GDM1 (cell line): Measurements from ENCODE around the gene MAML2.

ENCODE experiments used
- DNase-seq: peaks from one replicate; lab custom pipeline; 2025; lab: John Stamatoyannopoulos, UW

Gene MAML2

DNA sequence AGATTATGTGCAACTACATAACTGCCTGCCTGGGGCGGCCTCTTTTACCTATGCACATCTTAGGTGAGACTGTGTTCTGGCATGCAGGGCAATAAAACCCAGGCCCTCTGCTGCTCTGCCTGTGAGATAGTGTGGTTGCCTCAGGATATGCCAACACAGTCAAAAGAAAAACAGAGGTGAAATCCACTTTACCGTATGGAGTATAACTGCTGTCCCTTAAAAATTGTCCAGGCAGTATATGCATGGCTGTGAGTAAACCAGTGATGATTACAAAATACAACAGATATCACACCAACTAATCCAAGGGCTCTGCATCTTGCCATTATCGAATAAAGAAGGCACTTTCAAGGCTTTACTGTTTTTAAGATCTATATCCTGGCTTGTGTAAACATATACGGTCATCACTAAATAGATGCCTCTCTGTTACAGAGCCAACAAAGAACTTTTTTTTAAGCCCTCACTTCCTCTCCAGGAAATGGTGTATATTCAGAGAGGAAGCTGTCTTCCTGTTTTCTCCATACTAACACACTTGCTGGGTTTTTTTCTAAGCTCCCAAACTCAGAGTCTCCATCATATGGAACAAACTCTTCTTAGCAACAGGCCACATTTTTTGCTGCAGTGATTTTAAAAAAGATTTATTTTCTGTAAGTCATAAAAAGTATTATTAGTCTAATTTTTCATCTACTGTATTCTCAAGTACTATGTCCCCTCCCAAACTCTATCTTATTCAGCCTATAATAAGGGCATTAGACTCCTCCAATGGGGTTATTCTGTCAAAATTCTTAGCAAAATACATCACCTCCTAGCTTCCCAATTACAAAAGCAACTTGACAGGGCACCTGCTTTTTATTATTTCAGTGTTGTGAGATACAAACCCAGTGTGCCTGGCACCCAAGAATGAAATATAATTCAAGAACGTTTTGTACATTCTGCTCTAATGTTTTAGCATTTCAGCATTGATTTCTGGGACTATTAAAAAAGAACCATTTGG, 135.2 kb downstream of the MAML2 start:
- peak; percentile 26 for DNase-seq

DNA sequence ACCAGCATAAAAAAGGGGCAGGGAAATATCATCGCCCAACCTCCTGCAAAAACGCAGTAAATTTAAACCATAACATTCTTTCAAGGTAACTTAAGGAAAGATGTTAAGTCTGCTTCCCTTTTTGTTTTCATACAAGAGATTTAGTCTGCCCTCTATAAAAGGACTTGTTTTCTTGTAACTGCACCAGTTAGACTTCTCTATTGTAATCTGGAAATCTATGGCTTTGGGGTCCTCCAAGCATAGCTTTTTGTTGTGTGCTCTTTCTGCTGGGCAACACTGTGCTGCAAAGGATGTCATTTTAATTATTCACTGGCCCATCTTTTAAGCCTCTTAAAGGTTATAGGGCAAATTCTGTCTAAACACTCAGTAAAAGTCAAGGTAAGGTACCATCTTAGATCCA, 136.0 kb downstream of the MAML2 start:
- DNase-seq = no peak

DNA sequence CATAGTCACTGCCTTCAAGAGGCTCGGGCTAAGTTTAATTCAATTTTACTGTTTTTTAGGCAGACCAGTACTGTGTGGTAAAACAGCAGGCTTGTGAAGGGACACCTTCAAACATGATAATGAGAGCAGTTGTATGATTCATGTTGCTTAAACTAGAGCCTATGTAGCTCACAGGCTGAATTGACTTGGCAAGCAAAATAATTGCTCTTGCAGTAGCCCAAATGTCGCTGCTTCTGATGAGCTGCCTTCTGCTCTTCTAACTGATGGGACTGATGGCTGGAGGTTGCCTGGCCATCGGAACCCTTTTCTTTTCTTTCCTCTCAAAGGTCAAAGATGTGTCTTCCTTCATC, 137.6 kb downstream of the MAML2 start:
- DNase-seq = no peak

DNA sequence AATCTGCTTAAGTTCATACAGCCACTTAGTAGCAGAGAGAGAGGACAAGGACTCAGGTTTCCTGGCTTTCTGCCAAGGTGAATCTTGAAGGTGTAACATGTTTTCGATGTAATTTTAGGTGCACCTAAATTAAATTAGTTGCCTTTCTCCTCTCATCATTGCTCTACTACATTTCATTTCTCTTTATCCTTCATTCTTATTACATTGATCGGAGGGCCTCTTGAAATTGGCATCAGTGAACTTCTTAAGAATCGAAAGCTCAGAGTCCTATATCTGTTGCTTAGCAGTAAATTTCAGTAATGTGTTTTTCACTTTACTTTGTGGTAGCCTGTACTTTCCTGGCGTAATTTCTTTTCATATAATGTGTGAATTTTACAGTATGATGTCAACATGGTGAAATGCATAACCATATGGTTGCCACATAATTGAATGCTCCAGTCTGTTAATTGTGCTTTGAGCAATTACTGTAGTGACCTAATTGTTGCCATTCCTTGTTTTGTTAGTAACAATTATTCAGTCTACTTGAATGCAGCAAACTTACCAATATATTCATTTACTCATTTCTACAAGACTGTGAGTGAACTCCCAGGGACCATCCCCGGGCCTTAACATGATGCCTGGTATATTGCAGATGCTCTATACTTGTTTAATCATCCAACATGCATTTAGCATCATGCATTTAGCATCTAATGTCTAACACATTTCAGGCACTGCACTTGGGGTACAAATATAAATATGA, 138.1 kb downstream of the MAML2 start:
- no peak for DNase-seq

DNA sequence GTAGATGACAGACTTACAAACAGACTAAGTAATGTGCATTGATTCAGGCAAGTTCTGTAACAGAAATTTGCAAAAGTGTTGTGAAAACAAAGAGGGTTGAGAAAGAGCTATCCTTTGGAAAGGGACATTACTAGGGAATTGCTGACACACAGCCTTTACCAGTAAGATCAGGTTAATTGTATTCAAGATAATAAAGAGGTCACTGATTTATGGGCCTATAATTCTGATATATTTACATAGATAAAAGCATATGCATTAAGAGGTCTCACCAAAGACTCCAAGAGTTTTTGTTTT, 138.7 kb downstream of the MAML2 start:
- no peak for DNase-seq

DNA sequence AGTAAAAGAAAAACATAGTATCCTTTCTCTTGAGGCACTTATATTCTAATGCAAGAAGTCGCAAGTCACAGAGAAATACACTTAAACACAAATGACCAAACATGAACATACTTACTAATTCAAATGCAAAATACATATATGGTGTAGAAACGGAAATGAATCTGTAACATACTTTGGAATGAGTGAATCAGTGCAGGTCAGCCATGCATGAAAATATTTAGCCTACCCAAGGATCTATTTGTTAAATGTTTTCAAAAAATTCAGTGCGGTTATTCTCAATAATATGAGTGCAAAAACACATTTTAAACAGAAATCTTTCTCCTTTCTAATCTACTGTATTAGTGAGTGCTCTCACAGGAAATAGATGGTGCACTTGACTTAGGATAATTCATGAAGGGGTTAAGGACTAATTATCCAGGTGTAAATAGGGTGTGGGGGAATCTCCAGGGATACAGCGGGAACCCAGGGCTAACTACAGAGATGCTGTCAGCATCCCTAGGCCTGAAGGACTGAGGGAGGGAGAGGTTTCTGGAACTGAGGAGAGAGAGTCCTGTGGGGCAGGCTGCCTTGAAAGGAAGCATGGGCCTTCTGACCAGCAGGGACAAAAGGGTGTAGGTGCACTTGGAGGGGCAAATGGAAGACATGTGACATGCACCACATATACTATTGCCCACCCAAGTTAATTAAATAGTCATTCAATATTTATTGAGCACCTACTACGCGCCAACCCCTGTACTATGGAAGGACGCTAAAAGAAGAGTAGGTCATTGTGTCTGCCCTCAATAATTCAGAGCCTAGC, 139.2 kb downstream of the MAML2 start:
- DNase-seq = no peak

DNA sequence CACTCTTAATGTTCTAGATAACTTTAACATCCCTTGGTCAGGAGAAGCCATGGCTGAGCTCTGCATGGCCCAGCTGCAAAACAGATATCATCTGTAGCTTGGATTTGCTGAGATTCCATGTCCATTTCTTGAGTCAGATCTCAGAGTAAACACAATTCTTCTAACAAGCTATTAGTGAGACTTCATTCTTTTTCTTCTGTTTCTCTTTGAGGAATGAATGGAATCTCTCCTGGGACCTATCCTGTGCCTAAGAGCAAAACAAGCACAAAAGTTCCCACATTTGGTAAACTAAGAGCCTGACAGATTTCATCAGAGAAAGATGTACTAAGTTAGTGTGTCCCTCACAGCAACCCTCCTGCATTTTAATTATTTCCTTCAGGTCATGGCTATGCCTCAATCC, 142.8 kb downstream of the MAML2 start:
- no peak for DNase-seq

DNA sequence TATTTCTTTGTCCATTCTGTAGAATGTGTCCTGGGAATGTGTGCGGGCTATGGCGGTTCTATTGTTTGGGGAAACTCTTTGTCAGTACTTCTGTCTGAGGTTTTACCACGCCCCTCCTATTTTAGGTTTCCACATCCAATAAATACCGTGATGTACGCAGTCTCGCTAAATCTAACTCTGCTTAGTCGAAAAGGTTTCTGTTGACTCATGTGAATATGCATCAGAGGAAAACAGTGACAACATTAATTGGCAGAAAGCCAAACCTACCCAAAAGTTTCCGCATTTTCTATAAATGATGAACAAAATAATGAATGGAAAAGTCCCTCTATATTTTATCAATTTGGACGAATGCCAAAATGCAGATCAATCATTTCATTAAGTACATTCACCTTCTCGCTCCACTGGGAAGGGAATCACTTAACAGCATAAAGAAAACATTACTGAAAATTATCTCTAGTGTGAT, 143.4 kb downstream of the MAML2 start:
- DNase-seq = no peak

DNA sequence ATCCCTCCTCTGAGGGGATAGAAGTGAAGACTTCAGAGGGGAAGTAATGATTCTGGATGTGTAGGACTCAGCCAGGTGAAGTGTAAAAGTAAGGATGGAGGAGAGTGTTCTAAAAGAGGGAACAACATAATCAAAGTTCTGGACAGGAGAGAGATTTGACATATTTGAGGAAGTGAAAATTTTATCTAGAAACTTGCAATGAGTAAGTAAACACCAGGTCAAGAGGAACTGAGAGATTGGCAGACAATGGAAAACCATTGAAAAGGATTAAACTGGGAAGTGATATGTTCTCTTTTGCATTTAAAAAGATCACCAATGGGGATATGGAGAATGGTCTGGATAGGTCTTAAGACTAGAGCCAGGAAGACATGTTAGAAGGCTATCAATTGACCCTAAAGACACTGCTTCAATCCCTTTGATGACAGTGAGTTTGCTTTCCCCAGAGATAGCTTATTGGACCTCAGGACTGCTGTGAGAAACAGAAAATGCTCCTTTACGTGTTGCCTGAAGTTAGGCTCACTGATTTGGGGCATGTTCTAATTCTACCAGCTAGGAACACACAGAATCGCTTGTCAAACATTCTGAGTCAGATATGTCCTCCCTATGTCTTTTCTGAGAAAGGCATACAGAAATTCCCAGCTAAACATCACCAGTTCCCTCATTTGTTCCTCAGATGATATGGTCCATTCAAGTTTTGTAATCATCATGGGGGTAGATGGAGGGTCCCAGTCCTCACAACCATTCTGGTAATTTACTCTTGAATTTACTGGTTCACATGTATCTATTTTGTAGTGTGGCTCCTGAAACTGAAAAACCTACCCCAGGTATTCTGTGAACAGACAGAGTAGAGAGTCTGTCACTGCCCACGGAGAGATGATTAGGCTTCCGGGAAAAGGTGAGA, 144.9 kb downstream of the MAML2 start:
- no peak for DNase-seq

DNA sequence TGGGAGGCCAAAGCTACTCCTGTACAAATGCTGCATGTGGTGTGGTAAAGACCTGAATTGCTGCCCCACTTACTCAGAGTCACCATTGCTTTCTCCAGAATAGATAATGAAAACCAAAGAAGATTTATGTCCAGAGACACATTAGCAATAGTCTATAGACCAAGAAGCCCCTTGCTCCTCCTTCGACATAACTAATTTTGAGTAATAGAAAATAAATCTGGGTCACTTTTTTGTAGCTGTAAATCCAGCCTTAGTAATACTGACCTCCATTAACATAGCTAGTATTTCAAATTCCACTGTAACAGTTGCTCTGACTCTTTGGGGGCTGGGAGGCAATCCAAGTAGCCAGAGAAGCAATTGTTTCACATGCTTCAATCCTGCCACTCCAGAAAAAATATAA, 145.9 kb downstream of the MAML2 start:
- DNase-seq = no peak

DNA sequence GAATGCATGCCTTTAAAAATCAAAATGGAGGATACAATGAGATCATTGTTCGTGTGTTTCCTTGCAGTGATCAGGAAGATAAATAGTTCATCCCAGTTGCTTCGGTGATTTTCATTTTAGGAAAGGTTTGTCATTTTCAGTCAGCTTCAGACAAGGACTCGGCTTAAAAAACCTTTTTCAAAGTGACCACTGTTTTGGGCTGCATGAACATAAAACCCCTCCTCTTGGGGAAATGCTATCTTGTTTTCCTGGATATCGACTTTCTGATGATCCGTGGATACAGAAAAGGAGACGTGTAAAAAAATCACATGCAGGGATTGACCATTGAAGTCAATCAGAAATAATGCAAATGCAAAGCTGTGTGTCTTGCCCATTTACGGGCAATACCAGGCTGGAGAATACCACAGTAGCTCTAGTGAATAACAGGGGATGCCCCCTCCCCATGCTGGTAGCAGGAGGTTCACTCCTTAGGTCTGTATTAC, 146.8 kb downstream of the MAML2 start:
- DNase-seq = no peak

DNA sequence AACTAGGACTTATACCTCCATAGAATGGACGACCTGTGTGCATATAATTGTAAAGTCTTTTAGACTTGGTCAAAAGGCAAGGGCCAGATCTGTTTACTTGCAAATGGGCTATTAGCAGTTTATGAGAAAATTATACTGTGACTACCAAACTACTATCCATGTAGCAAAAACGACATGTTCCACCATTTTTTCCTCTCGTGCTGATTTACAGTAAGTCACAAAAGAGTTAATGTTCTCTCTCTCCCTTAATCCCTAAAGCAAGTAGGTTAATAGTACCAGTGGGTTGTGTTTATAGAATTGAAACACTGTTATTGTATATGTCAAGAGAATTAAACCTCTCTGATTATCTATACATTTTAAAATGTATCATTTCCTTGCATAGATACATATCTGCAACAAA, 147.3 kb downstream of the MAML2 start:
- no peak for DNase-seq

DNA sequence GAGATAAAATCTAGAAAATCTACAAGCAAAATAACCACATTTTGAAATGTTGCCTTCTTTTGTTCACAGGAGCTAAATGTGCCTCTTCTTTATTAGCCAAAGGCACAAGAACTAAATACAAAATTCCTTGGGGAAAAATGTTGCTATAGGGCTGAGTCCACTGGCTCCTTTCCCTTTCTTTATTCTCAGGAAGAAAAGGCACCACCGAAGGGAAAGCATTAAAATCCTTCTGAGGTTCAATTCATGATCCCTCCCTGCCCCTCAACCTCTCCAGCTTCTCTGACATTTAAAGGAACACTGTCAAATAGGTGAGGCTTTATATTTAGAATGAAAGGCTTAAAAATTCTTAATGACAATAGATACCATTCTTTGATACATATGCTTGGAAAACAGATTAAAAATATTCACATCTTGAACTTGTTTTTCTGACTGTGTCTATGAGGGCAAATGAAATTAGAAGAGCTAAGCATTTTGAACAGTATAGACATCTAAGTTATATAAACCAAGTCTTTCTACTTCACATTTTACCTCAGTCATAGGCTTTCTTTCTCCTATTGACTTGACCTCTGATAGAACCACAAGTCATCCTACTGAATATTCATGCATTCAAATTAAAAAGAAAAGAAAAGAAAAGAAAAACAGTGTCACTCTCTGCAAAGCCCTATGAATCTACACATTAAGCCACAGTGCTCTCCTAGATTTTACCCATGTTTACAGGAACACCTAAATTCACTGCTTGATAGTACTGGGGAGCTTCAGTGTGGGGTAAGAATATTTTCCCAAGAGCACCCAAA, 148.2 kb downstream of the MAML2 start:
- no peak for DNase-seq

DNA sequence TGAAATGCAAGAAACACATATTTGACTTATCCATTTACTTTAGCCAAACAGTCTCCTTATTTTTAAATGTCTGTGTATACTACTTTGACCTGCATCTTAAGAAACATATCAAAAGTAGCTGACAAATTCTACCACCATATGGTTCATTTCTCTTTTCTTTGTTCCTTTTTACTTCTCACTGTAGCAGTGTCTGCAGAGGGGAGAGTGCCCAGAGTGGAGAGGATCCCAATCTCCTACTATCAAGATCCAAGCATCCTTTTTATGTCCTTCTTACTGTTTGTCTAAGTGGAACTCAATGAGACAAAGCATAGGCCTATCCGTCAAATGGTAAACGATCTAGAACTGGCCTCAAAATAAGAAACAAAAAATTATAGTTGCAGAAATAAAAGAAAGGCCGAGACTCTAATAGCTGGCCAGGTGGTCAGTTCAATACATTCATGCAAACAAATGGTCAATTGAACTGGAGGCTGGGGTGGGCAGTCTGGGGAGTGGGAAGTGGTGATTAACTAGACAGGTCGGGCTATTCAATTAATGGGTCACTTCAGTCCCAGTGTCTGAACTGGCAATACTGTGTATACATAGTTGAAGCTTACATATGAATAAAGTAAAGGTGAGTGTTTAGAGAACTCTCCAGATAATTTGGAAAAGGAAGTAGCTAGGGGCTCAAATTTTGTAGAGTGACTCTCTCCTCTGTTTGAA, 149.1 kb downstream of the MAML2 start:
- no peak for DNase-seq

DNA sequence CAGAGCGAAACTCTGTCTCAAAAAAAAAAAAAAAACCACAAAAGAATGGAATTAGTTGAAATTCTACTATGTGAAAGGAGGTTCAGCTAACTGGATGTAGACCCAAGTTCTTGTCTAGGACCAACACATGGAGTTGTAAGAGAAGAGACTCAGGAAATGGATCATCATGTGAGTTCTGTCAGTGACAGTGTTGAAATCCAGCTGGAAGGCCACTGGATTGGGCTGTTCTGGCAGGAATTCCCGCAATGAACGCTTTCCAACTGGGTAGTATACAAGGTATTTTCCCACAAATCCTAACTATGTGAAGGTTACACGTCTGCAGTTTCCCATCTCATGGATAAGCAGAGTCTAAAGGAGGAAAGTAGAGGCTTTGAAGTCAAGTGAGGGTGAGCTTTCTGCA, 151.2 kb downstream of the MAML2 start:
- no peak for DNase-seq

DNA sequence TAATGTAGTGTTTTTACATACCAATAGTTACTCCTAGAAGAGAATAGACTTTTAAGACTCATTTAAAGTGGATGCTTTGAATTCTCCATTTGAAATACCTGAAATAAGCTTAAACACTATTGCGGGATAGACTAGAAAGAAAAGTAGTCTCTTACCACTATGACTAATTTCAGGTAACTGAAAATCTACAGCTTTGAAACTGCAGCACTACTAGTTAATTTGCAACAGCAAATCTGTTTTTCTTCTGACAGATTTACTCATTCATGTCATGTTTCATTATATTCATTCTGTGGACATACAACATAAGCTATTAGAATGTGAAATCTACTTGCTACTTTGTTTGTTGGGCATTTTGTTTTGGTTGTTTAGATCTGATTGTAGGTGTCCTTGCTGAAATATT, 153.6 kb downstream of the MAML2 start:
- DNase-seq = no peak

DNA sequence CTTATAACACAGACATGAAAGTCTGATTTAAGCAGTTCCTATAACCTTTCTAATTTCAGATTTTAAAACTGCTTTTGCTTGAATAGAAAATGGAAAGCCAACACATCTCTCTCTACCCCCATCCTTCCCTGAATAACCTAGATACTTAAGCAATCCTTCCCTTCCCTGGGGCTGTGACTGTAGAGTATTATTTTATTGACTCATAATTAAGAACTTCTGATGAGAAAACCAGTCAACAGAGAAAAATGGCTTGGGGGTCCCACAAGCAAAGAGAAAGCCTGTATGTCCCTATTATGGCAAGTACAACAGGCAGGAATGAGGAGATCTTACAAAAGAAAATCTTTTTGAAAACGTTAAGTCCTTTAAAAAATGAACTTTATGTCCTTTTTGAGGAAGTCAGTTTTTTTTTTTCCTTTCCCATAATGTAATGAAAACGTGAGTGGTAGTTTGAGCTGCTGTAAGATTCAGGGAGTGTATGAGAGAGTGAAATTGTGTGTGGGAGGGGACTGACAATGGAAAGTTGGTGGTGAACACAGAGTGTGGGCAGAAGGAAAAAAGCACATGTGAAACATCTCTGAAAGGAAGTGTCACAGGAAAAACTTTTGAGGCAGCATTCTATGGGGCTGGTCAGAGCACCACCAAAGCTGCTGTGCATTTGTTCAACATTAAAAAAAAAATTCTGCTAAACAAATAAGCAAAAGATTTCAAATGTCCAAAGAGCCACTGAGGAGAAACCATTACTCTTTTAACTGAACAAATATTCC, 154.6 kb downstream of the MAML2 start:
- DNase-seq = no peak

DNA sequence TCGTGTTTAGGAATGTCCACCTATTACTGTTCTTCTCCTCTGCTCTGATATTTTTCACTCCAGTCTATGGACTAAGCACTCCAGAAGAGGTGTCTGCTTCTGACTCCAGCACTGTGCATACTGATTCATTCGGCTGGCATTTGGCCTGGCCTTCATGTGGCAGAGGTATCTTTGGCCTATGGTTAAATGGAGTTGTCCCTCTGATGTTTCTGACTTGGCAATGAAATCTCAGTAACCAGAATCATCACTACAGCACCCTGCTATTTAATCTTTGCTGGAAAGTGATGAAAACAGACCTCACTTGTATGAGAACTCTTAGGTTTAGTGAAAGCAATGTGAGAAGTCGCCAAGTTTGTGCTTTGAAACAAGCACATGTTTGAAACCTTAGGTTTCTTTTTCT, 155.2 kb downstream of the MAML2 start:
- no peak for DNase-seq

DNA sequence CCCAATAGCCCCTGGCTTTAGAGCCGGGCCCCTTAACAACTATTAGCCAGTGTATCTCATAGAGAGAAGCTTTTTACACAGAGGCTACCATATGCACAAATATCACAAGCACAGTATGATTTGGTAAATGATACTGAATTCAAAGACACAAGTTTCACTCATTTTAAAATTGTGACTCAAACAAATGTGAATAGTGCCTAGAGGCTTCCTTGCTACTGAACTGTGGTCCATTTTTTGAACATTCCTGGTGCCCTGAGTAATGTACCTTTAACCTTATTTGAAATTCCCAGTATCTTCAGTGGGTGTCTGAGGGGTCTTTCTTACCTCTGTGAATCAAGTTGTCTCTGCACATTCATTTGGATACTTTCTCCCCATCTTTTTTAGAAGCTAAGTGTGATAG, 156.2 kb downstream of the MAML2 start:
- no peak for DNase-seq
